ENCODE results near the gene ZC2HC1B.

ZC2HC1B gene

GRCh38 chr6:143965503-143966171 lies 101.4 kb downstream of the ZC2HC1B start:
- Histone ChIP-seq H3K27ac (ENCODE audit: low read depth, low read length) (no peak overlapping the region), H3K4me3 (ENCODE audit: low read depth in 1 of 2, low read length in 2 of 2) (no peak overlapping the region), H3K9me3 (ENCODE audit: low read length) (no peaks in the 10 kb centered on the region), H3K36me3 (ENCODE audit: insufficient read depth, low read length) (no peaks in the 10 kb centered on the region), H3K9ac (ENCODE audit: low read length) (no peak overlapping the region), H3K27me3 (ENCODE audit: control insufficient read depth in 1 of 2, insufficient read depth in 2 of 2, low read length in 2 of 2) (no peaks in the 10 kb centered on the region), H3K4me1 (ENCODE audit: insufficient read depth, low read length) (peaks cover 9% of the 10 kb centered on the region)

GRCh38 chr6:143966312-143966711 lies 102.0 kb downstream of the ZC2HC1B start:
- Histone ChIP-seq H3K9ac (ENCODE audit: low read length) (no peak overlapping the region), H3K4me3 (ENCODE audit: low read depth in 1 of 2, low read length in 2 of 2) (no peak overlapping the region), H3K36me3 (ENCODE audit: insufficient read depth, low read length) (no peaks in the 10 kb centered on the region), H3K4me1 (ENCODE audit: insufficient read depth, low read length) (peaks cover 8% of the 10 kb centered on the region), H3K27me3 (ENCODE audit: control insufficient read depth in 1 of 2, insufficient read depth in 2 of 2, low read length in 2 of 2) (no peaks in the 10 kb centered on the region), H3K9me3 (ENCODE audit: low read length) (no peaks in the 10 kb centered on the region), H3K27ac (ENCODE audit: low read depth, low read length) (no peak overlapping the region)

GRCh38 chr6:143967706-143968376 lies 103.6 kb downstream of the ZC2HC1B start:
- no peak overlapping the region for H3K4me3 ChIP-seq (ENCODE audit: low read depth in 1 of 2, low read length in 2 of 2)
- no peak overlapping the region for H3K27ac ChIP-seq (ENCODE audit: low read depth, low read length)

GRCh38 chr6:143969077-143969476 lies 104.8 kb downstream of the ZC2HC1B start:
- Histone ChIP-seq H3K4me1 (ENCODE audit: insufficient read depth, low read length) (no peaks in the 10 kb centered on the region), H3K9ac (ENCODE audit: low read length) (no peak overlapping the region), H3K4me3 (ENCODE audit: low read depth in 1 of 2, low read length in 2 of 2) (no peak overlapping the region), H3K9me3 (ENCODE audit: low read length) (no peaks in the 10 kb centered on the region), H3K27me3 (ENCODE audit: control insufficient read depth in 1 of 2, insufficient read depth in 2 of 2, low read length in 2 of 2) (no peaks in the 10 kb centered on the region), H3K27ac (ENCODE audit: low read depth, low read length) (no peak overlapping the region), H3K36me3 (ENCODE audit: insufficient read depth, low read length) (no peaks in the 10 kb centered on the region)

More at GRCh38 chr6:143967706-143968376, 103.6 kb downstream of the ZC2HC1B start:
- Histone ChIP-seq H3K9ac (ENCODE audit: low read length) (no peak overlapping the region), H3K4me1 (ENCODE audit: insufficient read depth, low read length) (no peaks in the 10 kb centered on the region), H3K27me3 (ENCODE audit: control insufficient read depth in 1 of 2, insufficient read depth in 2 of 2, low read length in 2 of 2) (no peaks in the 10 kb centered on the region), H3K36me3 (ENCODE audit: insufficient read depth, low read length) (no peaks in the 10 kb centered on the region), H3K9me3 (ENCODE audit: low read length) (no peaks in the 10 kb centered on the region)

DNA sequence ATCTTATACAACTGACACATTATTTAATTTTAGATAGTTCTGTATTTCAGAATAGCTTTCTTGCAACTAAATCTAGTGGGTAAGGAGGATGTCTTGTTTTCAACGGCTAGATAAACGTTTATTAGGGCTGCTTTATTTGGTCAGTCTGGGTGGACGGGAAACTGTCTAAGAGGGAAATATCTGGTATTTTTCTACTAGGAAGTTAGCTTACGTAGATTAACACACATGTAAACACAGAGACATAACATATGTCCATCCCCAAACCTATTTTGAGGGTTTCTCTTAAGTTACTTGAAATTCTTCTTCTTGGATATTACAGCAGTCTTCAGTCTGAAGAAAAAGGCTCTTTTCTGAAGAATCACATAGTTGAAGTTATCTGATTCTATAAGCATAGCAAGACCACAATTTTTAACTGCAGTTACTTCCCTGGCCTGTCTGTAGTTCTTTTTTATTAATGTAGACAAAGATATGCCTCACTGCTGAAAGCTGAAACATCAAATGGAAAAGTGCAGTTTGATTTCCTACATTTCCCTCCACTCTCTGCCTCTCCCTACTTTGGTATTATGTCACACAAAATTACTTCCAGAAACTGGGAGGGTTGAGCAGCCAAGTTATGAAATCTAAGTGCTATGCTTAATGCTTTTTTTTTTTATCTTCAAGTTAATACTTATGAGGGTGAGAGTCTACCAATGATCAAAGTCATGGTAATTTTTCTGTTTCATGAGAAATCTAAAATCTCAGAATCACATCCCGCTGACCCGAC lies 106.4 kb downstream of the ZC2HC1B start:
- Histone ChIP-seq H3K27ac (ENCODE audit: low read depth, low read length) (no peak overlapping the region), H3K27me3 (ENCODE audit: control insufficient read depth in 1 of 2, insufficient read depth in 2 of 2, low read length in 2 of 2) (no peaks in the 10 kb centered on the region), H3K36me3 (ENCODE audit: insufficient read depth, low read length) (no peaks in the 10 kb centered on the region), H3K4me3 (ENCODE audit: low read depth in 1 of 2, low read length in 2 of 2) (no peak overlapping the region), H3K4me1 (ENCODE audit: insufficient read depth, low read length) (no peaks in the 10 kb centered on the region), H3K9ac (ENCODE audit: low read length) (no peak overlapping the region), H3K9me3 (ENCODE audit: low read length) (no peaks in the 10 kb centered on the region)

- no peaks in the 10 kb centered on the region for H3K36me3 ChIP-seq (ENCODE audit: insufficient read depth, low read length)
- H3K4me3 ChIP-seq (ENCODE audit: low read depth in 1 of 2, low read length in 2 of 2): no peak overlapping the region
- H3K9me3 ChIP-seq (ENCODE audit: low read length): no peaks in the 10 kb centered on the region
- no peak overlapping the region for H3K27ac ChIP-seq (ENCODE audit: low read depth, low read length)
- no peak overlapping the region for H3K9ac ChIP-seq (ENCODE audit: low read length)
- H3K4me1 ChIP-seq (ENCODE audit: insufficient read depth, low read length): no peaks in the 10 kb centered on the region
- no peaks in the 10 kb centered on the region for H3K27me3 ChIP-seq (ENCODE audit: control insufficient read depth in 1 of 2, insufficient read depth in 2 of 2, low read length in 2 of 2)
Measured at GRCh38 chr6:143971482-143972205, 107.4 kb downstream of the ZC2HC1B start.

- no peaks in the 10 kb centered on the region for H3K4me1 ChIP-seq (ENCODE audit: insufficient read depth, low read length)
- H3K4me3 ChIP-seq (ENCODE audit: low read depth in 1 of 2, low read length in 2 of 2): no peak overlapping the region
- no peak overlapping the region for H3K27ac ChIP-seq (ENCODE audit: low read depth, low read length)
- no peaks in the 10 kb centered on the region for H3K36me3 ChIP-seq (ENCODE audit: insufficient read depth, low read length)
- no peak overlapping the region for H3K9ac ChIP-seq (ENCODE audit: low read length)
- H3K9me3 ChIP-seq (ENCODE audit: low read length): no peaks in the 10 kb centered on the region
- H3K27me3 ChIP-seq (ENCODE audit: control insufficient read depth in 1 of 2, insufficient read depth in 2 of 2, low read length in 2 of 2): no peaks in the 10 kb centered on the region
Measured at GRCh38 chr6:143973097-143973966, 109.1 kb downstream of the ZC2HC1B start.

GRCh38 chr6:143974089-143974488 lies 109.8 kb downstream of the ZC2HC1B start:
- H3K9ac ChIP-seq (ENCODE audit: low read length): no peak overlapping the region
- no peaks in the 10 kb centered on the region for H3K36me3 ChIP-seq (ENCODE audit: insufficient read depth, low read length)
- no peak overlapping the region for H3K27ac ChIP-seq (ENCODE audit: low read depth, low read length)
- H3K27me3 ChIP-seq (ENCODE audit: control insufficient read depth in 1 of 2, insufficient read depth in 2 of 2, low read length in 2 of 2): no peaks in the 10 kb centered on the region
- no peaks in the 10 kb centered on the region for H3K9me3 ChIP-seq (ENCODE audit: low read length)
- H3K4me3 ChIP-seq (ENCODE audit: low read depth in 1 of 2, low read length in 2 of 2): no peak overlapping the region
- H3K4me1 ChIP-seq (ENCODE audit: insufficient read depth, low read length): no peaks in the 10 kb centered on the region

DNA sequence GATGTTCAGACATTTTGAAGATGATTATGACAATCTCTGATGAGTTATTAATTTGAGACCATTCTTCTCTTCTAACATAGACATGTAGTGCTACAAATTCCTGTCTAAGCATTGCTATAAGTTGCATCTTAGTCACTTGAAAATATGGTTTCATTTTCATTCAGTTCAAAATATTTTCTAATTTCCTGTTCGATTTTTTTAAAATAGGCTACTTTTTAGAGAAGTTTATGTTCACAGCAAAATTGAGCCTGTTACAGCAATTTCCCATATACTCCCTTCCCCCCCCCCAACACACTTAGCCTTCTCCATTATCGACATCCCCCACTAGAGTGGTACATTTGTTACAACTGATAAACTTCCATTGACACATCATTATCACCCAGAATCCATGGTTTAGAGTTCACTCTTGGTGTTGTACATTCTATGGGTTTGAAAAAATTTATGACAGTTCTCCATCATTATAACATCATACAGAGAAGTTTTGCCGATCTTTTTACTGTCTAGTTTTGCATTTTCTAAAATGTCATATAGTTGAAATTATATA lies 112.6 kb downstream of the ZC2HC1B start:
- no peaks in the 10 kb centered on the region for H3K27me3 ChIP-seq (ENCODE audit: control insufficient read depth in 1 of 2, insufficient read depth in 2 of 2, low read length in 2 of 2)
- H3K4me3 ChIP-seq (ENCODE audit: low read depth in 1 of 2, low read length in 2 of 2): no peak overlapping the region
- H3K27ac ChIP-seq (ENCODE audit: low read depth, low read length): no peak overlapping the region
- H3K9me3 ChIP-seq (ENCODE audit: low read length): no peaks in the 10 kb centered on the region
- no peak overlapping the region for H3K9ac ChIP-seq (ENCODE audit: low read length)
- H3K4me1 ChIP-seq (ENCODE audit: insufficient read depth, low read length): no peaks in the 10 kb centered on the region
- H3K36me3 ChIP-seq (ENCODE audit: insufficient read depth, low read length): no peaks in the 10 kb centered on the region

- Histone ChIP-seq H3K27me3 (ENCODE audit: control insufficient read depth in 1 of 2, insufficient read depth in 2 of 2, low read length in 2 of 2) (no peaks in the 10 kb centered on the region), H3K4me1 (ENCODE audit: insufficient read depth, low read length) (no peaks in the 10 kb centered on the region), H3K4me3 (ENCODE audit: low read depth in 1 of 2, low read length in 2 of 2) (no peak overlapping the region), H3K27ac (ENCODE audit: low read depth, low read length) (no peak overlapping the region), H3K36me3 (ENCODE audit: insufficient read depth, low read length) (no peaks in the 10 kb centered on the region), H3K9ac (ENCODE audit: low read length) (no peak overlapping the region), H3K9me3 (ENCODE audit: low read length) (no peaks in the 10 kb centered on the region)
Measured at GRCh38 chr6:143980921-143981320, 116.6 kb downstream of the ZC2HC1B start.

All from muscle layer of colon (tissue), 2 donors.